T-helper 9 cell (primary cell): ENCODE results near the gene CD247.

Experiments
- DNase-seq: peaks from one replicate; pipeline ENCODE4 v3.0.0-alpha.2; 2020

Gene CD247

DNA sequence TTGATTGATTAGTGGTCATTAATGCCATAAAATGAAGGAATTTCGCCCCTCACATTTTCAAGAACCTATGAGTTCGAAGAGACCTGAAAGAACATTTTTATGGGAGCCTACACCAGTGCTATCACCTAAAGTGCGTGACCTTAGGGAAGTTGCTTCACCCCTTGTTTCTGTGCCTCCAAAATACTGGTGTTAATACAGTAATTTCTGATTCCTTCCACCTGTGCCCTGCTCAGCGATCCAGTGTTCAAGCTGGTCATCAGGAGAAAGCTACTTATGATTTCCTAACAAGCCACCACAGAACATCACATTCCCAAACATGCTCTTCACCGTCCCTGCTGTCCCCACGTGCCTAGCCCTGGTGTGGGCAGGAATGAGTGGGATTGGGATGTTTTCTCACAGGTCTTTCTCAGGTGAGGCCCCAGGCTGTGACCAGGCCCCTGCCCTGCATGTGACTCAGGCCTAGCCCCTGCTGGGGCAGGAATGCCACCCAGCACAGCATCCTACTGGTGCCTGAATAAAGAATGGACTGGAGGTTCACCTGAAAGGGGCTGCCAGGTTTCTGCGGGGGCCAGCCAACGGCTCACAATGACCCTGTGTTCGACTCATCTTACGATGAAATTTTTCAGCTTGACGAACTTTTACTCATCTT lies 60.3 kb downstream of the CD247 start:
- no peak for DNase-seq

DNA sequence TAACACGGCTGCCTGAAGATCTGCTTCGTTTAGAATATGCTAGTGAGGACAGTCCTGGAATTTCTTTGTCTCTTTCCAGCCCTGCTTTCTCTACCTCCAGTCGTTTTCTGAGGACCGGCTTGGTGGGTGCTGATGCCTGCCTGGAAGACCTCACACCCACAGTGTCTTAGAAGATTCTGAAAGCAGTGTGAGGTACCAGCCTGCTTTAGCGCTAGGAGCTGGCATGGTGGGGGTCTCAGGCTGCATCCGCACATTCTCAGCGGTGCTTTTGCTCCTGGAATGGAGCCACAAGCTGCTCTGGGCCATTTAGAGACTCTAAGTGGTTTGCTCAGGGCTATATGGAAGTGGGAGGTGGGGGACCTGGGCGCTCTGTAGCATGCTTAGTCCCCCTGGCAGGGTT lies 61.4 kb downstream of the CD247 start:
- DNase-seq, result no peak

DNA sequence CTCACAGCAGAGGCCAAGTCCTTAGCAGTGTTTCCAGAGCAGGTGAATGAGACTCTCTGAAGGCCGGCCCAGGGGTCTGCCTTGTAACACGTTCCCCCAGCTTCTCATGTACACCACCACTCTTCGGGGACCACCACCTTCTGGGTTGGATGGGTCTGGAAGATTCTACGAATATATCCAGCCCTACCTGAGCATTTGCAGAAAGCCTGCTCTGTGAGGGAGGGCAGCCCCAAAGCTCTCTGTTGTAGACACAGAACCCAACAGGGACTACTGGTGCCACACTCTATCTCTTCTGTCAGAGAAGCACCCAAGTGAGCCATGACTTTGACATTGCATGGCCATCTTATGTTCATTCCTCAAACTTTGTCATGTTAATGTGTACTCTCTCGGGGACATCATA lies 61.8 kb downstream of the CD247 start:
- no peak for DNase-seq

DNA sequence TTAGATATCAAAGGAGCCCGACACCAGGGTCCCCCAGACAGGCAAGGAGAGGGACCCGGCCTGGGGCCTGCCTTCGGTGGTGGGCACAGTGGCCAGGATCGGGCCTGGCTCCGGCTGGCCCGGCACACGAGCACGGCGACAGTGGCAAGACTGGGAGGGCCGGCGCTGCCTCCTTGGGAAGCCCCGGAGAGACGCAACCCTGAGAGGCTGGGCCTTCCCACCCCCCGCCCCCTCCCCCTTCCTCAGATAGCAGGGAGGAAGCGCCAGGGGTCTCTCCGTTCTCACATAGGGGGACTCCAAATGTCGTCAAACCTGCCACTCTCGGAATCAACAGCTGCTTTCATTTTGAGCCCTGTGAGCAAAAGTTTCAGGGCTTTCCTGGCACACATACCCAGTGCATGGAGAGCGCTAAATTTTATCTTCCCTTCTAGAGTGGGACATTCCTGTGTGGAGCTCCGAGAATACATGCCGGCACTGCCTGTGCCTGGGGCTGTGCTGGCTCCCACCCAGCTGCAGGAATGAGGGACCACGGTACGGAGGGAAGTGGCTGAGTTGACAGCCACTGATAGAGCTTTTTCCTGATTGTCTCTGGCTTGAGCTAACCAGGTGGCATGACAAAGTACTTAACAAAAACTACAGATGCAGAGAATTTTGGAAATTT lies 62.4 kb downstream of the CD247 start:
- DNase-seq, result no peak

DNA sequence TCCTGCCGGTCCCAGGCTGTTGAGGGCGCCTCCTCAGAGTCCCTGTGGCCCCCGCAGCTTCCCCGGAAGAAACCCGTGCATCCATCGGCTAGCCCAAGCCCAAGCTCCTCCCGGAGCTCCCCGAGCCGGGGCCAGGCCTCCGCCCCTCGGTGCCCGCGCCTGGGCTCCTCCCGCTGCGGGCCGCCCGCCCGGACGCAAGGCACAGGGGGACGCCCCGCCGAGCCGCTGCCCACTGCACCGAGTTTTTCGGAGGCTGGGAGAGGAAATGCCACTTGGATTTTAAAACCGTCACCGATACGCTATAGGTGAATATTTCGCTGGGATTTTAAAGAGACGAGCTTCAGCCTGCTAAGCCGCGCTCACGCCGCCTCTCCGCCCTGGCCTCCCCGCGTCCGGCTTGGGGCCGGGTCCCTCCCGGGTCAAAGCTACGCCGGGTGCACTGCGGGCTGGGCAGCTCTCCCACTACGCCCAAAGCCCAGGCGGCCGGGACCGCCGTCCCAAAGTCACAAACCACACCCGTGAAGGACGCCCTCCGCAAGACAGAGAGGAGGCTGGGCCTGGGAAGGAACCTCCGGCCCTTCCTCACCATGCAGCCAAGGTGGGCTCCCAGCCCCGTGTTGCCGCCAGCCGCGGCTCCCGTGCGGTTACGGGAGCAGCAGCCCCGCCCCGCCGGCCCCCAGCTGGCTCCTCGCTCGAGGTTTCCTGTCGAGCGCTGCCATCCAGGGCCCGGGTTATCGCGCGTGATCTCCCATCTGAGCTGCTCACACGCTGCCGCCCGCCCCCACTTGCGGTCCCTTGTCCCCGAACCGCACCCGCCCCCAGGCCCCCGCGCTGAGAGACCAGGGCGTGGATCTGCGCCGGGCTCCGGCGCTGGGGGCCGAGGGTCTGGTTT lies 63.2 kb downstream of the CD247 start:
- DNase-seq, result peak; percentile 79

DNA sequence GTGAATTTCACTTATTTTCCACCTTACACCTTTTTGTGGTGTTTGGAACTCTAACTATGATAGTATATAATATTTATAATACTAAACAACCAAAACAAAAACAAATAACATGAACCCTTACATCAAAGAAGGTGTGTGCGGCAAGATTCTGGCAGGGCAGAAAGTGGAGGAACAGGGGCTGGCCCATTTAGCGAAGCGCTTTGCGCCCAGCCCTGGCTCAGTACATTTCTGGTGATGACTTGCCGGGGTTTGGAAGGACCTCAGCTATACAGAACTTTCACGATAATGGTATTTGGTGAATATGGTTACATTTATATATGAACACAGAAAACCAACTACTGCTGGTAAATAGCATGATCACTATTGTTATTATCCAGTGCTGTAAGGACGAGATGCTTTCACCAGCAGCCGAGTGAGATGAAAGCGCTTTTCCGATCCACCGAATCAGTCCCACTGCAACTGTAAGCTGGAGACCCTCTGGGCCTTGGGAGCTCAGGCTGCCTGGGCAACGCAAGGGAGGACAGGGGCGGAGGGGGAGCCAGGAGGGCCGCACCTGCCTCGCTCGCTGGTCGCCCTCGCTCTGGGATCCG lies 63.9 kb downstream of the CD247 start:
- no peak for DNase-seq

DNA sequence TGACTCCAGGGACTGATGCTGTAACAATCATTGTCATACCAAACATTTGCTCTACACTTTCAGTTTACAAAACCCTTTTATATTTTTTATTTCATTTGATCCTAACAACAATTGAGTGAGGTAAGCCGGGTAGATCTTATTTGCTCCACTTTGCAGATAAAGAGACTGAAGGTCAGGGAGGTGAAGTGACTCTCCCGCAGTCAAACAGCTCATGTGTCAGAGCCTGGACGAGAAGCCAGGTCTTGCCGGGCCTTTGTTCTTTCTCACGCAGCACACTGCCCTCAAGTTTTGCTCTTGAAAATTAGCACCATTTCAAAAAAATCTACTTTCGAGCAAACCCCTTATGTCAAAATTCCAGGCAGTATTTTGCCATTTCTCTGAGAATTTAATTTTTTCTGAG lies 65.2 kb downstream of the CD247 start:
- no peak for DNase-seq

DNA sequence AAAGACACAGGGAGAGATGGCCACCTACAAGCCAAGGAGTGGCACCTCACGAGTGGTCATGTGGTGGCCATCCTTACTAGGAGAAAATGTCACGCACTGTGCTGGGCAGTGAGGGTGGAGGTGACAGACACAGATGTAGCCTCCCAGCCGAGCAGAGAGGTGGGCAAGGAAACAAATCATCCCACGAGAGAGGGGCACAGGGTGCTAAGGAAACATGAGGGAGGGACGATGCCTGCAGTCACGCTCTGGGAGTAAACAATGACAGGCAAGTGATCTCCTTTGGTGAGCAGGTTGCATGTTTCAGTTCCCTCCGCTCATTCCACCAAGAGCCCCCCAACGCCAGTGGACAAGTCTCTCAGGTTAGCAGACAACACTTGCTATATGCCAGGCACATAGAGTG lies 65.8 kb downstream of the CD247 start:
- no peak for DNase-seq

DNA sequence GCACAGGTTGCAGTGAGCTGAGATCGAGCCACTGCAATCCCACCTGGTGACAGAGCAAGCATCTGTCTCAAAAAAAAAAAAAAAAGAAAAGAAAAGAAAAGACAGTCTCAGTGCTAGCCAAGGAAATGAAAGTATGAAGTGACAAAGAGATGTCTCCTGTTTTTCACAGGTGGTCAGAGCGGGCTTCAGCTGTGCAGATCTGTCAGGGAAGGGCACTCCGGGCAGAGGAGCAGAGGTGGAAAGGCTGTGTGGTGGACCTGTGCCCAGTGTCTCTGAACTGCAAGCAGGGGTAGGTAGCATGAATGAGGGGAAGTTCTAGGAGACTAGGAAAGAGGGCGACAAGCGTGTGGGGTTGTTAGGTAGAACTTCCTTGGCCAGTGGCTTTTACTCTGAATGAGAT lies 67.5 kb downstream of the CD247 start:
- no peak for DNase-seq

DNA sequence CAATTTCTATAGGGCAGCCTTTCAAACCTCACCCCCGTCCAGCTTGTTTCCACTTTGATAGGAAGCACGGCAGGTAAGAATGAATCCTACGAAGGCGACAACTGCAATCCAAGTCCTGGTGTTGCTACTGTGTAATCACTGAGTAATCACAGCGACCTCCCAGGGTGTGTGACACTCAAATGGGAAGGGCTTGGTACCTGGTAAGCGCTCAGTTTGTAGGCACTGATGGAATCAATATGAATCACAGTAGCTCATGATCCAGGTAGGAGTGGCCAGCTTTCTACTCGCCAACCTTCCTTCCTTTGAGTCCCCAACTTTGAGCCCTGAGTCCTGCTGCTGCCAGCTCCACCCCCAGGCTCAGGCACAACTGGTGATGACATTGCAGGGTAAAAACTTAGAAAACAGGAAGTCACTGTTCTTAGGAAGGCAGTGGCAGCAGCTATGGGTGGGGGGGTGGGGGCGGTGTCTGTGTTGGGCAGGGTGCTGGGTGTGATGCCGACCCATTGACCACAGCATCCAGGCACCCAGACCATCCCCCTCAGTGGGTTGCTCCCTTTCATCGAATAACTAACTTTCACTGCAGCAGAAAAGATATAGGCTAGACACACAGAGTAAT lies 70.7 kb downstream of the CD247 start:
- peak; percentile 48 for DNase-seq

DNA sequence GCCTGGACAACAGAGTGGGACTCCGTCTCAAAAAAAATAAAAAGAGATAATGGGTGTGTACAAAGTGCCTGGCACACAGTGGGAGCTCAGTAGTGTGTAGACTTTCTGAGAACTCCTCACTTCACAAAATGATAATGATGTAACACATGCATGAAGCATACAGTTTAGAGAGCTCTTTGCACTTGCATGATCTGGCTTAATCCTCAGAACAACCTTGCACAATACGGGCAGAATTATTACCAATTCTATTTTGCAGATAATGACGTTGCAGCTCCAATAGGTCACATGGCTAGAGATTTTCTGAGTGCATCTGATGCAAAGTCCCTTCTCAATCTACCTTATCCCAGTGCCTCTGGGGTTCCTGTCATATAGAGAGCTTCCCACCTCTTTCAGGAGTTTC lies 71.4 kb downstream of the CD247 start:
- DNase-seq, result no peak

DNA sequence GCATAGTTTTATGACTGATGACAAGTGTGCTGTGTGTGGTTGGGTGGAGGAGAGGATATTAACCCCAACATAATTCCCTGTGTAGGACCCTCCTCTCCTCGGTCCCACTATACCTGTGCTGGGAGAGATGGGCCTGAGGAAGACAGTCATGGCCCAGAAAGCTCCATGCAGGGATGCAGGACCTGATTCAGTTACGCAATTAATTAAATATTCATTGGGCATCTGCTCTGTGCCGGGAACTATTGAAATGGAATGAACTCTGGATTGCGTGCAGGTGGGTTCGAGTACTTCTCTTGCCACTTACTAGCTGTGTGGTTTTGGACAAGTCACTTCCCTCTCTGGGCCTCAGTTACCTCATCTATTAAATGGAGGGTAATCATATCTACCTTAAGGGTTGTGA lies 74.6 kb downstream of the CD247 start:
- DNase-seq, result no peak

DNA sequence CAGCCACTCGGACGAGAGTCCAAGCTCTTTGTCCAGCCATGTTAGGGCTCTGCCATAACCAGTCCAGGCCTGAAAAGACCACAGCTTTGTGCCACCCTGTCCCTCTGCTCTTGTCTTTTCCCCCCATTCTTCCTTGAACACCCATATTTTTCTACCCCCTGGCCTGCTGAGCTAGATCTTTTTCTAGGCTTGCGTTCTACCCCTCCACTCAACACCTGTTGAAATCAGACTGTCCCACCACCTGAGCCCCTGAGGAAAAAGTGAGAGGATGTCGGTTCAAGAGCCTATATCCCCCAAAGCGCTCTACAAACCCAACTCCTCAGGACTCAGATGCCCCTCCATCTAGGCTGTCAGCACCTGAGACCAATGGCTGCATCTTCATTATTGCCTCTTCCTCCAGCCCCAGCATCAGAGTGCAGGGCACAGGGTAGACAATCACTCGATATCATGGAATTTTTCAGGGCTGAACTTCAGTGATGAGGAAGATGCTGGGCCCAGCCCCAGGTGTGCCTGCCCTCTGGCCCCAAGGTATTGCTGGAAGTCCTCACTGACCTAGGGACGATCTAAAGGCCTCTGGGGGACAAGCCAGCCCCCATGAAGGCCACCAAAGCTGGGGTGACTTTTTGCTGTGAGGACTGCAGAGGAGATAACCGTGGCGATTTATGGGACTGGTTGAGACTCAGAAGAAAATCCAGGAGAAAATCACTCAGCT lies 75.3 kb downstream of the CD247 start:
- no peak for DNase-seq

DNA sequence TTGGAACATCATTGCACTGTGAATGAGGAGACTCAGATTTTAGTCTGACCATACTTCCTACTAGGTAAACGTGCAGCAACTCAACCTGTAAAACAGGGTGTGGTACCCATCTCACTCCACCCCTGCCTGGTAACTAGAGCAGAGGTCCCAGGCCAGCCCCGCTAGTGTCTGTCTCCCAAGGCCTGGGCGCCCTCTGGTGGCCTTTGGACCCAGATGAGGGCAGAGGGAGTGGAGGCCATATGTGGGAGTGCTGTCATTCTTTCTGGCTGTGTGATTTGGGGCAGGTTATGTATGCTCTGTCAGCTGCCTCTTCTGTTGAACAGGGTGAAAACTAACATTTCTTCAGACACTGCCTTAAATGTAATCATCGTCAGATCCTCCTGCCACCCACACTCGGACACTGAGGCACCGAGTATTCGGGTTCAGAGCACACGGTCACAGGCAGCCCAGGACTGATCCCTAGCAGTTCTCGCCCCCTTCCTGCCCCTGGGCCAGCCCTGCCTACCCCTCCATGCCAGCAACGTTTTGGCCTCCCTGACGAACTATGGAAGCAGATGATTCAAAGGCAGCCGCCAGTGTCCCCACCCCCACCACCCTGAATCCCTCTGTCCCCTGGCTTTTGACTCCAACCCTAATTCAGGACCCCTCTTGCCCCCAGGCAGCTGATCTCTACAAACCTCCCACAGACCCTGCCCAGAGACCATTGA lies 76.0 kb downstream of the CD247 start:
- peak; percentile 81 for DNase-seq

DNA sequence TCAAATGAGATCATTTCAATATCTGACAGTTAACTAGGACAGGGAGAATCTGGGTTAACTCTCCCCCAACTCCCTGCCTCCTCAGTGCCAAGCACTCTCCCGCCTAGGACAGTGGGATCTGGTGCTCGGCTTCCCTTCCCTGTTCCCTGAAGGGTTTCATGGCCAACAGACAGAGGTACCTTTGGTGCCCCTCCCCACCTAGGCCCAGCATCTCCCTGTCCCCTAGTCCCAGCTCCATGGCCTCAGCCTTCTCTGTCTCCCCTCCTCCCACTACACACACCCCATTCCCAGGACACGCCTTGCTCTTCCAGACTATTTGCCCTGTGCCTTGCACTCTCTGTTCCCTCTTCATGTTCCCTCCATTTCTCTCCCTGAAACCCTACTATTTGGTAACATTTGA lies 77.1 kb downstream of the CD247 start:
- DNase-seq, result no peak

DNA sequence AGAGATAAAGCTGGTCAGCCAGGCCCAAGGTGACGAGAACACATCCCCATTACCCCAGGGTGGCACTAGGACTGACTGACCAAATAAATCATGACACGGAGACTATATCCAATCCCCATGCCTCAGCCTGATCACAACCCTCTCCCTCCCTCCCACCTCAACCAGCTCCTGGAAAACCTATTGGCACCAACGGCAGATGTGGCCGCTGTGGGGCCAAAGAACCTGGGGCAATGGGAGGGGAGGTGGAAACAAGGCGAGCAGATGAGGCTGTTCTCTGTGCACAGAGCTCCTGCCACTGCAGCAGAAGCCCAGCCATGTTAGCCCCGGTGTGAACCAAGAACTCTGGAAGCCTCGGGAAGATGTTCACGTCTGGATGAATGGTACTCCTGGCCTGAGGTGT lies 77.6 kb downstream of the CD247 start:
- no peak for DNase-seq

DNA sequence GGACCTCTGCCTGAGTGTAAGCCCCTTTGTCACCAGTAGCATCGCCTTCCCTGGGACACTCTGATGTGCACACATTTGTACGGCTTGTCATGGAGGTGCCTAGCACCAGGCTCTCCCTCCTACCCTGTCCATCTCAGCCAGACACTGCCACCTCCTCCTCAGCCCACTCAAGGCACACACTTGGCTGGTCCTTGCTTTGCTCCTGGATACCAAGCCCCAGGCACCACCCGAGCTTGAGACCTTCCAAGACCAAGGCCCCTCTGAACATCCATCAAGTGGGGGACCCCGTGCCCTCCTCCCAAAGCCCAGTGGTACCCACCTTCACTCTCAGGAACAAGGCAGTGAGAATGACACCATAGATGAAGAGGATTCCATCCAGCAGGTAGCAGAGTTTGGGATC lies 78.0 kb downstream of the CD247 start:
- no peak for DNase-seq

DNA sequence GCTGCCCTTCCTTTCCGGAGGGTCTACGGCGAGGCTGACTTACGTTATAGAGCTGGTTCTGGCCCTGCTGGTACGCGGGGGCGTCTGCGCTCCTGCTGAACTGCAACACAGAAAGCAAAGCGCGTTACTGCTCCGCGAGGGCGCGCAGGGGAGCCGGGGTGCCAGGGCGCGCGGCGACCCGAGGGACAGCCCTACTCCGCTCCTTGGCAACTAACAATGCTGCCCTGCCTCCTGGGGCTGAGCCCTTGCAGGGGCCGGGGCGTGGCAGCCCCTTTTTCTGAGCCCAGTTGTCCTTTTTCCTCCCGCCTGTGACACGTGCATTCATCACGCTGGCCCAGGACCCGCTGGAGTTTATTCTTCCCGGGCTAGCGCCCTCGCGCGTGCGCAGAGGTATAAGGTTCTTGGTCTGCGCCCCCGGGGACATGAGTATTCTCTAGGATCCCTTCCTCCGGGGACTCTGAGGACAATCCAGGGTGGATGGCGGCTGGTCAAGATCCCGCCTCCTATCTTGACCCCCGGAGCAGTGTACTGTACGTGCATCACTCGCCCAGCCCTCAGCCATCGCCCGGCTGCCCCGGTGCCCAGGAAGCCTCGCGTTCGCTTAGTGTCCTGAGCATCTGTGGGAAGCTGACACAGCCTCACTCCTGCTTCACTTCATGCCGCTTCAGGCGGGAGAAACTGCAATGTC lies 78.9 kb downstream of the CD247 start:
- no peak for DNase-seq

DNA sequence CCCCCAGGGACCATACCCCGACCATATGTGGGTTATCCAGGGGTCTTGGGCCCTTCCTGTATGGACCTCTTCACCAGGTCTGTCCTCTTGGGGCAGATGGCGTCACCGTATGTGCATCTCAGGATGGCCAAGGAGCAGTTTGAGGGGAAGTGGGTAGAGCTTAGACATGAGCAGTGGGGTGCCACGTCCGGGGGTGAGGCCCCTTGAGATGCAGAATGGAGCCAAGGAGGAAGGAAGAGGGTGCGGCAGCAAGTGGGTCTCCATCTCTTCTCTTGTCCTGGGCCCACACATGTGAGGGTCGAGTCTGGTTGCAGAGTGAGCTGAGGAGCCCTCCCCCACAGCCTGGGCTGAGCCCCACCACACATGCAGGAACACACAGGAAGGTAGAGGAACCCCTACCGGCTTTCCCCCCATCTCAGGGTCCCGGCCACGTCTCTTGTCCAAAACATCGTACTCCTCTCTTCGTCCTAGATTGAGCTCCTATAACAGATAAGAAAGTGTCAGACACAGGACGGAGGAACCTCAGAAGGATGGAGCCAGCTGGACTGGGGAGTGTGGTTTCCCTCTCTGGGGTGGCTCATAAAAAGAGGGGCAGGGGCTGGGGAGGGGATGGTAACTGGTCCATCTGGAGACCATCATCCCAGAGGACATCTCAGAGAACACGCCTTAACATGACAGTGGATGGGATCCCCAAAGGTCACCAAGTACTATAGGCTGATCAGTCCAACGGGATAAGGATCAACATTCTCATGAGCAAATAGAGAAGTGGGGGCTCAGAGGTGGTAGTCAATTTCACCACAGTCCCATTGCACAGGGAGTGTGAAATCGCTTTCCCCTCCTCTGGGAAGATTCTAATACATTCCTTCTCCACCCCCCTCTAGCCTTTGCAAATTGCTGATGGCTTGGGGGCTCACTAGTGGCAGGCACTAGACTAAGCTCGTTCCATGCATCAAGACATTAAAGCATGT lies 79.9 kb downstream of the CD247 start:
- DNase-seq, result no peak

DNA sequence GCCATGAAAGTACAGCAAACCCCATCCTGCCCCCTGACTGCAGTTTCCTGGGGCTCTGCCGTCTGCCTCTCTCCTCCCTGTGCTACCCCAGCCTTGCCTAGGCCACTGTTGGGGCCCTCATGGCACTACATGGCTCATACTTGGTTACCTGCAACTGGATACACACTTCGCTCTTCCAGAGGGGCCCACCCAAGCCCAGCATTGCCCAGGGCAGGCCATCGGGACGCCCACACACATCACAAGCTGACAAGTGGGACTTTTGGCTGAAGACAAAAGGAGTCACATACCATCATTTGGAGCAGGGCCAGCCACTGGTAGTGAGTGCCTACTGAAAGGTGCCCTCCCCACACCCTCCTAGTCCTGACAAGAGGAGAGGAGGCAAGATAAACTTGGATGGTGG lies 82.8 kb downstream of the CD247 start:
- no peak for DNase-seq
